Colonic mucosa (tissue), 4 donors: Measurements from ENCODE around the gene MTAP. TPM values are rescaled to one million over a fixed set of nuclear protein-coding genes. Genes with fewer than 3 reads are reported as not detected.

Experiments
- DNase-seq: peaks from one replicate; pipeline ENCODE4 v3.0.0-alpha.2; 2020
- H3K27ac ChIP-seq: fragments of 200-600 bp; one replicate; pipeline ENCODE4 v1.8.0; 2021
- H3K27me3 ChIP-seq: fragments of 200-600 bp; one replicate; pipeline ENCODE4 v1.8.0; 2021
- H3K36me3 ChIP-seq: fragments of 200-600 bp; one replicate; pipeline ENCODE4 v1.8.0; 2021
- H3K4me1 ChIP-seq: fragments of 200-600 bp; one replicate; pipeline ENCODE4 v1.8.0; 2021; ENCODE audit warnings: mild to moderate bottlenecking
- H3K4me3 ChIP-seq: fragments of 200-600 bp; one replicate; pipeline ENCODE4 v1.8.0; 2021
- H3K9ac ChIP-seq, 2 donors: one replicate each; pipeline ENCODE4 v1.7.0; 2013; ENCODE audit warnings: control low read depth in 2 of 2, low read depth in 2 of 2, low read length in 2 of 2
- H3K9me3 ChIP-seq: fragments of 200-600 bp; one replicate; pipeline ENCODE4 v1.8.0; 2021
- intact Hi-C: fragments of 100-400 bp; cut with DNase I; formaldehyde crosslinking; loops from one replicate; pipeline ENCODE4 v1.14.1; 2022
- total RNA-seq, 2 donors: library from RNA; stranded (reverse); fragmentation: NEBNext Ultra II Directional in 1 of 2; extraction: Animal tissue kit (Norgen Biotek cat#: 25700) in 1 of 2; gene quantifications; one replicate each; pipeline ENCODE4 v1.2.1, GENCODE V29; 2021
- TF ChIP-seq, protein P1 (sequence below): fragments of 200-600 bp; IDR thresholded peaks from one replicate; pipeline ENCODE4 v1.8.0; 2022; ENCODE audit warnings: antibody characterized with exemption, mild to moderate bottlenecking
- donor health status: healthy.
- donor health status: DM: no; HTN: no; CAD: no.
- donor health status: DM: no; HTN: no; CAD: no.

MTAP gene
- total RNA-seq, 2 donors from 2014 or later: 22.0 to 24.4 TPM

DNA sequence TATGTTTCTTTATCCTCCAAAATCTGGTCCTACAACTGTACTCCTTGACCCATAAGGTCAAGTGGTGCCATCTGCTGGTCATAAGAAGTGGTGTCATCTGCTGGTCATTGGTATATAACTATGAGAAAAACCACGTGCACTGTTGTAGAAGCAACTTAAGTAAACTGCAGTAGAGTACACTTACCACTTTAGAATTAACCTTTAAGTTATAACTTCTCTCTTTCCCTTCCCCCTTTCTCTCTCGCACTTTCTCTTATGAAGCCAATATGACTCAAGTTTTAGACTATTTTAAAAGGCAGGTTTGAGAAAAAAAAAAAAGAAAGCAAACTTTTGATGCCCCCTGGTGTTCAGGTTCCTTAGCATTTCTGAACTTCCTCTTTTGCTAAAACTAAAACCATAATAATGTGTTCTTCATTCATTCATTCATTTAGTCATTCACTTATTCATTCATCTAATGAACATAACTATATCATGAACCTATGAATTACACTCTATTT, 12.8 kb upstream of the MTAP start:
- Histone ChIP-seq H3K27me3 (no peaks in the 10 kb centered on the region), H3K4me1 (no peaks in the 10 kb centered on the region), H3K9ac (no peak overlapping the region), H3K4me3 (no peak overlapping the region), H3K27ac (no peak overlapping the region), H3K9me3 (no peaks in the 10 kb centered on the region), H3K36me3 (no peaks in the 10 kb centered on the region)
- DNase-seq: peak; percentile 60
- intact Hi-C loops: loop anchor here (5.0 to 10.0 kb wide), 3 partner anchors 75 to 475 kb away; no protein-coding TSS in a partner anchor
- TF ChIP-seq, protein P1, sequence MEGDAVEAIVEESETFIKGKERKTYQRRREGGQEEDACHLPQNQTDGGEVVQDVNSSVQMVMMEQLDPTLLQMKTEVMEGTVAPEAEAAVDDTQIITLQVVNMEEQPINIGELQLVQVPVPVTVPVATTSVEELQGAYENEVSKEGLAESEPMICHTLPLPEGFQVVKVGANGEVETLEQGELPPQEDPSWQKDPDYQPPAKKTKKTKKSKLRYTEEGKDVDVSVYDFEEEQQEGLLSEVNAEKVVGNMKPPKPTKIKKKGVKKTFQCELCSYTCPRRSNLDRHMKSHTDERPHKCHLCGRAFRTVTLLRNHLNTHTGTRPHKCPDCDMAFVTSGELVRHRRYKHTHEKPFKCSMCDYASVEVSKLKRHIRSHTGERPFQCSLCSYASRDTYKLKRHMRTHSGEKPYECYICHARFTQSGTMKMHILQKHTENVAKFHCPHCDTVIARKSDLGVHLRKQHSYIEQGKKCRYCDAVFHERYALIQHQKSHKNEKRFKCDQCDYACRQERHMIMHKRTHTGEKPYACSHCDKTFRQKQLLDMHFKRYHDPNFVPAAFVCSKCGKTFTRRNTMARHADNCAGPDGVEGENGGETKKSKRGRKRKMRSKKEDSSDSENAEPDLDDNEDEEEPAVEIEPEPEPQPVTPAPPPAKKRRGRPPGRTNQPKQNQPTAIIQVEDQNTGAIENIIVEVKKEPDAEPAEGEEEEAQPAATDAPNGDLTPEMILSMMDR: peak; percentile 82

DNA sequence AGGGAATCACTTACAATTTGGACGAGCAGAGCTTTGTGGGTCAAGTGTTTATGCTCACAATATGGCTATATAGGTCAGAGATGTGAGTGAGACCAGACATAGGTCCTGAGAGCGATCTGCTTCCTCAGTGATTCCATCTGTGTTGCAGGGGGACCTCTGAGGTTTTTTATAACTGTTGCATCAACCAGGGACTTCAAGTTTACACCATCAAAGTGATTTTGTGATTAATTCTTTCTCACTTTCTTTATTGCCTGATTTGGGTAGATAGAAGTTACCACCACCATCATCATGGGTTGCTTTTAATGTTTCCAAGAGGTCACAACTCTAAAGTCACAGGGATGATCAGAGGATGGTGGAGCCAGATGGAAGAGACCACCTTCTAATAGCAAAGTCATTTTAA, 7.0 kb upstream of the MTAP start:
- Histone ChIP-seq H3K9me3 (no peaks in the 10 kb centered on the region), H3K27ac (no peak overlapping the region), H3K36me3 (no peaks in the 10 kb centered on the region), H3K9ac (no peak overlapping the region), H3K4me3 (no peak overlapping the region), H3K27me3 (no peaks in the 10 kb centered on the region), H3K4me1 (no peaks in the 10 kb centered on the region)
- DNase-seq: no peak
- intact Hi-C loops: loop anchor here (10.0 kb wide), 1 partner anchor 481 kb away; no protein-coding TSS in a partner anchor
- TF ChIP-seq, protein P1: no peak

DNA sequence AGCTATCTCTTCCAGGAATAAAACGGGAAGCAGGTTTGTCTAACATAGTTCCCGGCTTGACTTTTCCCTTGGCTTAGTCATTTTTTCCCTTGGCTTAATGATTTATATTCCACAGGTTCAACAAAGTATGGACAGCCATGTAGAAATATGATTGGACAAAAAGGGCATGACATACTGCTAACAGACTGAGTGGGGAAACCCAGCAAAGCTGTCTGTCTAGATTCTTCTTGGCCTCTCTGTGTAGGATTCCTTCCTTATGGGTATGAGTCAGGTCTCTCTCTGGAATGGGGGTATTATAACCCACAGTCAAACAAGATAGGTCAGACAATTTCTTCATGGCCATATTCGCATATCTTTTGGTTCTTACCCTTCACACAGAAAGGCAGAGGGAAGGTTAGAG, 5.7 kb upstream of the MTAP start:
- H3K27ac ChIP-seq: no peak overlapping the region
- intact Hi-C loops: loop anchor here (10.0 kb wide), 1 partner anchor 482 kb away; no protein-coding TSS in a partner anchor
- no peak overlapping the region for H3K4me3 ChIP-seq
- H3K9ac ChIP-seq: no peak overlapping the region
- H3K9me3 ChIP-seq: no peaks in the 10 kb centered on the region
- DNase-seq: no peak
- H3K27me3 ChIP-seq: no peaks in the 10 kb centered on the region
- H3K36me3 ChIP-seq: no peaks in the 10 kb centered on the region
- no peaks in the 10 kb centered on the region for H3K4me1 ChIP-seq
- TF ChIP-seq, protein P1: no peak

DNA sequence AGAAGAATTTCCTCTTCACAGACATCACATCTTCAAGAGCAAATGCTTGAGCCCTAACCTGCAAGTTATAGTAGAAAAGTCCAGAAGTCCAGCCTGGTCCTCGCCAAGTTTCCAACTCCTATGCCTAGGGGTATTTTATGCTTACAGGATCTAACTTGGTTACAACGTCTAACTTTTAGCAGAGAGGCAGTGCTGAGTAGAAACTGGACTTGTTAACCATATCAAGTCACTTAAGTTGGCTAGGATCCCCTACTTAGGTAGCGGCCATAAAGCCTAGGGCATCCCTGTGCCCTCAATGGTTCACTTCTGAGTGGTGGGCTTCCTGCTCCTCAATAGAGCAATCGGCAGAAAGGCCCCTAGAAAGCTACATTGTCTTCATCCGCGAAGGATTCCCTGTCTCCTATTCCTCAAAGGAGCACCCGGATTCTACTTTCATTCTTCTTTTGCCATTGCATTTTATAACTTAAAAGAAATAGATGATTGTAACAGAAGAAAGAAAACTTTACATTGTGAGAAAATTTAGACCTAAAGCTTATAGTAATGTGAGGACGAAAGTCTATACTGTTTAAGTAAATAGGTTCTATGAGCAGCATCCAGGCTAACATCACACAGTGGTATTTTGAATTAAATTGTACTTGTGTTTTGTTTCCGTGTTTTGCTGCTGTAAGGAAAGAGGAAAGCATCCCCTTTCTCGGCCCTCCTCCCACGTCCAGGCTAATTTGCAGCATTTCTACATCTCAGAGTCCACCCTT, 1.3 kb upstream of the MTAP start:
- Histone ChIP-seq H3K27ac (no peak overlapping the region), H3K27me3 (no peaks in the 10 kb centered on the region), H3K36me3 (no peaks in the 10 kb centered on the region), H3K4me3 (no peak overlapping the region), H3K9ac (peak overlapping the region; percentile 68 to 73), H3K9me3 (no peaks in the 10 kb centered on the region), H3K4me1 (no peaks in the 10 kb centered on the region)
- TF ChIP-seq, protein P1: no peak
- DNase-seq: no peak
- intact Hi-C loops: no loop called here

DNA sequence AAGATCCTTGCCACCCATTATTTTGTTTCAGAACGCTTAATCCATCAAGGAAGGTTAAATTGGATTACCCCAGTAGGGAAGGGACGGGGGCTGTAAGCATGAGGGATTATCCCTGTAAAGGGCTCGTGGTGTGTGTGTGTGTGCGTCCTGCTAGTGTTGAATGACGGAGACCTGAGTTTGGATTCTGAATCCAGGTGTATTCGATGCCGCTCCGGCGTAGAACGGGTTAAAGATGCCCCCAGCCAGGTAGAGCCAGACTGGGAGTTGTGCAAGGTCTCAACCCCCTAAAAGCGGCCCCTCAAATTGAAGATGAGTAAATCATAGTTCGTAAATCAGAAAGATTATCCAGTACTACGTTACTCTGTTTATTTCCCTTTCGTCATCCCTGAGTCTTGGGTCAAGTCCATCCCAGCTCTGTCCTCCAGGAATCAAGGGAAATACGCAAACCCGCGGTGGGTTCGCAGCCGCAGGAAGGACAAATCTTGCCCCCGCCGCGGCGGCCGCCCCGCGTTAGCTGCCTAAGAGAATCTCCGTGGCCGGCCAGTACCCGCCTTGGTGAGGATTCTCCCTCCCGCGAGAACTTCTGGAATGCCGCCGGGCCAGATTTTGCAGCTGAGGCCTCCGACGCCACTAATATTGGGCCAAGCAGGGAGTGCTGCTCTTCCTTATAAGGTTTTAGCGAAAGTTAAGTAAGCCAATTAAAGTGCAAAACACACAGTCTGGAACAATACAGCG, 586 bp upstream of the MTAP start:
- peak overlapping the region; percentile 65 for H3K27ac ChIP-seq
- H3K4me3 ChIP-seq: peak overlapping the region; percentile 79
- H3K36me3 ChIP-seq: no peaks in the 10 kb centered on the region
- H3K4me1 ChIP-seq: no peaks in the 10 kb centered on the region
- peak overlapping the region; percentile 68 to 73 for H3K9ac ChIP-seq
- peak; percentile 71 for DNase-seq
- H3K27me3 ChIP-seq: no peaks in the 10 kb centered on the region
- TF ChIP-seq, protein P1: no peak
- no peaks in the 10 kb centered on the region for H3K9me3 ChIP-seq
- intact Hi-C loops: no loop called here
